ENCODE data around the gene MTHFR. TPM values are rescaled to one million over a fixed set of nuclear protein-coding genes. Genes with fewer than 3 reads are reported as not detected.

The MTHFR gene
- polyA plus RNA-seq, result 10 to 100 TPM; 11.2 to 20.1 (median 15.4) TPM
- long read RNA-seq, donor 1, result 0 reads
- long read RNA-seq, donor 2, full-length matches to known transcripts, result 2 of 19 reads
- long read RNA-seq, donor 2, partial matches to known transcripts, result 17 of 19 reads
- long read RNA-seq, donor 2, other reads (novel, unspliced or antisense), result 0 of 19 reads
- long read RNA-seq, donor 3, partial matches to known transcripts, result 0 of 3 reads
- long read RNA-seq, donor 3, other reads (novel, unspliced or antisense), result 0 of 3 reads
- long read RNA-seq, donor 4, result 0 reads
- long read RNA-seq, donor 5, result 0 reads
- long read RNA-seq, donor 6, partial matches to known transcripts, result 7 of 8 reads
- long read RNA-seq, donor 6, other reads (novel, unspliced or antisense), result 0 of 8 reads
- long read RNA-seq, donor 7, result 0 reads
- long read RNA-seq, donor 8, partial matches to known transcripts, result 0 of 1 reads
- long read RNA-seq, donor 8, other reads (novel, unspliced or antisense), result 0 of 1 reads
- long read RNA-seq, donor 9, result 0 reads
- long read RNA-seq, donor 10, partial matches to known transcripts, result 0 of 2 reads
- long read RNA-seq, donor 10, other reads (novel, unspliced or antisense), result 0 of 2 reads

- no peak for FAIRE-seq
- no peaks in the 10 kb centered on the region for H3K9me3 ChIP-seq (ENCODE audit: control insufficient read depth in 2 of 2, insufficient read depth in 1 of 2, low read depth in 1 of 2, low read length in 1 of 2)
- H3K27ac ChIP-seq (ENCODE audit: low read depth in 1 of 3, low read length in 2 of 3), result peak within 1 kb of the TSS; percentile 90 to 98 (median 92)
- H3K36me3 ChIP-seq (ENCODE audit: control insufficient read depth in 3 of 3, insufficient read depth in 2 of 3, low read depth in 1 of 3, low read length in 3 of 3), result peaks cover 0 to 22% (median 12%) of the 10 kb centered on the region in 3 donors
- H3K27me3 ChIP-seq (ENCODE audit: control insufficient read depth in 3 of 3, insufficient read depth in 3 of 3, low read length in 3 of 3), result no peaks in the 10 kb centered on the region
- peaks cover 2 to 39% (median 6%) of the 10 kb centered on the region in 3 donors for H3K4me1 ChIP-seq (ENCODE audit: control insufficient read depth in 3 of 3, insufficient read depth in 2 of 3, low read depth in 1 of 3, low read length in 2 of 3)
- 0 to 1% (median 1%) methylated on average over 59 to 72 of the region's 72 CpGs for WGBS, 3 donors
- DNase-seq, result peak; percentile 100
- H3K4me3 ChIP-seq (ENCODE audit: low read depth in 1 of 3, low read length in 3 of 3), result peak within 1 kb of the TSS; percentile 62 to 82 (median 68)
Observed at GRCh38 chr1:11805422-11806306, at the start of gene MTHFR, which contains the start of gene CLCN6. MTHFR (minus strand) TSS chr1:11805964; CDS start chr1:11803116, 2,848 bp downstream. CLCN6 (plus strand) TSS chr1:11806191; CDS start chr1:11806263, 72 bp downstream.

- Histone ChIP-seq H3K4me3 (ENCODE audit: low read depth in 1 of 3, low read length in 3 of 3) (no peak overlapping the region), H3K27ac (ENCODE audit: low read depth in 1 of 3, low read length in 2 of 3) (no peak overlapping the region), H3K36me3 (ENCODE audit: control insufficient read depth in 3 of 3, insufficient read depth in 2 of 3, low read depth in 1 of 3, low read length in 3 of 3) (no peaks in the 10 kb centered on the region), H3K4me1 (ENCODE audit: control insufficient read depth in 3 of 3, insufficient read depth in 2 of 3, low read depth in 1 of 3, low read length in 2 of 3) (peaks cover 0 to 5% (median 0%) of the 10 kb centered on the region in 3 donors), H3K9me3 (ENCODE audit: control insufficient read depth in 2 of 2, insufficient read depth in 1 of 2, low read depth in 1 of 2, low read length in 1 of 2) (no peaks in the 10 kb centered on the region), H3K27me3 (ENCODE audit: control insufficient read depth in 3 of 3, insufficient read depth in 3 of 3, low read length in 3 of 3) (peaks cover 2 to 27% (median 20%) of the 10 kb centered on the region in 3 donors)
- WGBS, 3 donors, result 49 to 64% (median 56%) methylated on average over 8 of the region's 8 CpGs
- FAIRE-seq (no peak), DNase-seq (no peak)
Observed at GRCh38 chr1:11855430-11855829, 49.7 kb upstream of the MTHFR start.

GRCh38 chr1:11854519-11854918 lies 48.8 kb upstream of the MTHFR start:
- H3K27me3 ChIP-seq (ENCODE audit: control insufficient read depth in 3 of 3, insufficient read depth in 3 of 3, low read length in 3 of 3), result peaks cover 2 to 26% (median 17%) of the 10 kb centered on the region in 3 donors
- H3K9me3 ChIP-seq (ENCODE audit: control insufficient read depth in 2 of 2, insufficient read depth in 1 of 2, low read depth in 1 of 2, low read length in 1 of 2), result no peaks in the 10 kb centered on the region
- H3K36me3 ChIP-seq (ENCODE audit: control insufficient read depth in 3 of 3, insufficient read depth in 2 of 3, low read depth in 1 of 3, low read length in 3 of 3), result no peaks in the 10 kb centered on the region
- peaks cover 0 to 5% (median 0%) of the 10 kb centered on the region in 3 donors for H3K4me1 ChIP-seq (ENCODE audit: control insufficient read depth in 3 of 3, insufficient read depth in 2 of 3, low read depth in 1 of 3, low read length in 2 of 3)
- no peak overlapping the region for H3K27ac ChIP-seq (ENCODE audit: low read depth in 1 of 3, low read length in 2 of 3)
- DNase-seq (no peak), FAIRE-seq (no peak)
- no peak overlapping the region for H3K4me3 ChIP-seq (ENCODE audit: low read depth in 1 of 3, low read length in 3 of 3)
- 45 to 52% (median 47%) methylated on average over 8 of the region's 8 CpGs for WGBS, 3 donors

GRCh38 chr1:11851180-11851579 lies 45.4 kb upstream of the MTHFR start:
- Histone ChIP-seq H3K36me3 (ENCODE audit: control insufficient read depth in 3 of 3, insufficient read depth in 2 of 3, low read depth in 1 of 3, low read length in 3 of 3) (peaks cover 0 to 19% (median 0%) of the 10 kb centered on the region in 3 donors), H3K27ac (ENCODE audit: low read depth in 1 of 3, low read length in 2 of 3) (no peak overlapping the region), H3K9me3 (ENCODE audit: control insufficient read depth in 2 of 2, insufficient read depth in 1 of 2, low read depth in 1 of 2, low read length in 1 of 2) (no peaks in the 10 kb centered on the region), H3K4me3 (ENCODE audit: low read depth in 1 of 3, low read length in 3 of 3) (no peak overlapping the region), H3K4me1 (ENCODE audit: control insufficient read depth in 3 of 3, insufficient read depth in 2 of 3, low read depth in 1 of 3, low read length in 2 of 3) (no peaks in the 10 kb centered on the region), H3K27me3 (ENCODE audit: control insufficient read depth in 3 of 3, insufficient read depth in 3 of 3, low read length in 3 of 3) (peaks cover 0 to 4% (median 0%) of the 10 kb centered on the region in 3 donors)
- DNase-seq, result no peak
- WGBS, 3 donors, result 64 to 71% (median 70%) methylated on average over 6 to 7 of the region's 7 CpGs
- no peak for FAIRE-seq

GRCh38 chr1:11850156-11850555 lies 44.4 kb upstream of the MTHFR start:
- H3K36me3 ChIP-seq (ENCODE audit: control insufficient read depth in 3 of 3, insufficient read depth in 2 of 3, low read depth in 1 of 3, low read length in 3 of 3), result peaks cover 0 to 23% (median 3%) of the 10 kb centered on the region in 3 donors
- no peak for FAIRE-seq
- H3K4me1 ChIP-seq (ENCODE audit: control insufficient read depth in 3 of 3, insufficient read depth in 2 of 3, low read depth in 1 of 3, low read length in 2 of 3), result no peaks in the 10 kb centered on the region
- peaks cover 0 to 4% (median 0%) of the 10 kb centered on the region in 3 donors for H3K27me3 ChIP-seq (ENCODE audit: control insufficient read depth in 3 of 3, insufficient read depth in 3 of 3, low read length in 3 of 3)
- no peaks in the 10 kb centered on the region for H3K9me3 ChIP-seq (ENCODE audit: control insufficient read depth in 2 of 2, insufficient read depth in 1 of 2, low read depth in 1 of 2, low read length in 1 of 2)
- H3K4me3 ChIP-seq (ENCODE audit: low read depth in 1 of 3, low read length in 3 of 3), result no peak overlapping the region
- DNase-seq, result no peak
- 51 to 58% (median 58%) methylated on average over 11 of the region's 11 CpGs for WGBS, 3 donors
- H3K27ac ChIP-seq (ENCODE audit: low read depth in 1 of 3, low read length in 2 of 3), result no peak overlapping the region

GRCh38 chr1:11848373-11848700 lies 42.6 kb upstream of the MTHFR start:
- Histone ChIP-seq H3K4me1 (ENCODE audit: control insufficient read depth in 3 of 3, insufficient read depth in 2 of 3, low read depth in 1 of 3, low read length in 2 of 3) (no peaks in the 10 kb centered on the region), H3K27ac (ENCODE audit: low read depth in 1 of 3, low read length in 2 of 3) (no peak overlapping the region), H3K36me3 (ENCODE audit: control insufficient read depth in 3 of 3, insufficient read depth in 2 of 3, low read depth in 1 of 3, low read length in 3 of 3) (peaks cover 0 to 33% (median 16%) of the 10 kb centered on the region in 3 donors), H3K27me3 (ENCODE audit: control insufficient read depth in 3 of 3, insufficient read depth in 3 of 3, low read length in 3 of 3) (peaks cover 0 to 4% (median 0%) of the 10 kb centered on the region in 3 donors), H3K4me3 (ENCODE audit: low read depth in 1 of 3, low read length in 3 of 3) (no peak overlapping the region), H3K9me3 (ENCODE audit: control insufficient read depth in 2 of 2, insufficient read depth in 1 of 2, low read depth in 1 of 2, low read length in 1 of 2) (no peaks in the 10 kb centered on the region)
- FAIRE-seq (no peak), DNase-seq (no peak)
- WGBS, 3 donors, result 66 to 94% (median 94%) methylated on average over 9 of the region's 9 CpGs

- WGBS, 3 donors, result 57 to 66% (median 58%) methylated on average over 18 of the region's 18 CpGs
- Histone ChIP-seq H3K9me3 (ENCODE audit: control insufficient read depth in 2 of 2, insufficient read depth in 1 of 2, low read depth in 1 of 2, low read length in 1 of 2) (no peaks in the 10 kb centered on the region), H3K4me1 (ENCODE audit: control insufficient read depth in 3 of 3, insufficient read depth in 2 of 3, low read depth in 1 of 3, low read length in 2 of 3) (no peaks in the 10 kb centered on the region), H3K36me3 (ENCODE audit: control insufficient read depth in 3 of 3, insufficient read depth in 2 of 3, low read depth in 1 of 3, low read length in 3 of 3) (peaks cover 0 to 35% (median 16%) of the 10 kb centered on the region in 3 donors), H3K27ac (ENCODE audit: low read depth in 1 of 3, low read length in 2 of 3) (no peak within 1 kb of the TSS), H3K27me3 (ENCODE audit: control insufficient read depth in 3 of 3, insufficient read depth in 3 of 3, low read length in 3 of 3) (peaks cover 0 to under 1% (median 0%) of the 10 kb centered on the region in 3 donors), H3K4me3 (ENCODE audit: low read depth in 1 of 3, low read length in 3 of 3) (no peak within 1 kb of the TSS)
- no peak for DNase-seq
- no peak for FAIRE-seq
Observed at GRCh38 chr1:11847667-11848372, 42.1 kb upstream of the MTHFR start, which contains the start of gene NPPA. NPPA (minus strand) TSS chr1:11847783; CDS start chr1:11847684, 99 bp downstream.

Measured in small intestine (tissue), 16 donors.